ENCODE results near the gene KSR2.
A peak's percentile ranks its signal among the peaks of the same experiment; 100 is the strongest.
"Not testable (repeated sequence)": the region's sequence is repeated elsewhere in the genome, so short reads cannot be mapped to it uniquely, and the experiment has no call there.

The KSR2 gene

DNA sequence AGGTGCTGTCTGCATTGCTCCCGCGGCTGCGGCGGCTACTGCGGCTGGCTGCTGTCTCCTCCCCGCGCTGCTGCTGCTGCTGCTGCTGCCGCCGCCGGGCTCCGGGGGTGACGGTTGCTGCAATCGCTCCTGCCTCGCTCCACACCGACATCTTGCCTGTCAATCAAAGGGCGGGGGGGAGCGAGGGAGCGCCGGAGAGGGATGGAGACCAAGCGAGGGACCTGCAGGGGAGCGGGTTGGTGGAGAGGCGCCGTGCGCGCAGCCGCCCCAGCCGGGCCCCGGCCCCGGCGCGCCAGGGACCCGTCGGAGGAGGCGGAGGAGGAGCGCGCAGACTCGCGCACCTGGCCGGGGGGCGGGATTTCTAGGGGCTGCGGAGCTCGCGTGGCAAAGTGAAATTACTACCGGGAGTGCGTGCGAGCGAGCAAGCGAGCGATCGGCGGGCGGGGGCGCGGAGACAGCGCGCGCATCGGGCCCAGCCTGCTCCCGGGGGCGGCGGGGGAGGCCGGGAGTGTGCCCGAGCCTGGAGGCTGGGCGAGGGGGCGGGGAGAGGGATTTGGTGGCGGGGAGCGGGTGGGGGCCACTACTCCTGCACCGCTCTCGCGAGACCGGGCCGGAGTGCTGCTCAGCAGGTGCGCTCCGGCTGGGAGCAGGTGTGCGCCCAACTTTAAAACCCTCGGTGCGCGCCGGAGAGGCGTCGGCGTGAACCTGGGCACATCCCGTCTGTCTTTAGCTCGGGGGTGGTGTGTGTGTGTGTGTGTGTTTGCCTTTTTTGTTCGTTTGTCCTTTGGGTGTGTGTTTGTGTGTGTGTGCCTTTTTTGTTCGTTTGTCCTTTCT, at the start of gene KSR2:
KSR2 (minus strand) TSS at position 165 of the 834 bp plus-strand sequence. CDS start 735 bp downstream, outside the sequence.
- DNase-seq = peak; percentile 94

DNA sequence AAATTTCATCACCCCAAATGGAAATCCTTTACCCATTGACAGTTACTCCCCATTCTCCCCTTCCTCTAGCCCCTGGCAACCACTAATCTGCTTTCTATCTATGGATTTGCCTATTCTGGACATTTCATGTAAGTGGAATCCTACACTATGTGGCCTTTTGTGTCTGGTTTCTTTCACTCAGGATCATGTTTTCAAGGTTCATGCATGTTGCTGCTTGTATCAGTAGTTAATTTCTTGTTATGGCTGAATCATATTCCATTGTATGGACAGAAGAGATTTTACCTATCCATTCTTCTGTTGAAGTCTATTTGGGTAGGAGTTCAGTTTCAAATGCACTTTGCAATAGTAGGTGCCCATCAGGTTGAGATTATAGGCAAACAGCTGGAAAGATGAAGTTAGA, 49.1 kb upstream of the KSR2 start:
- no peak for DNase-seq

DNA sequence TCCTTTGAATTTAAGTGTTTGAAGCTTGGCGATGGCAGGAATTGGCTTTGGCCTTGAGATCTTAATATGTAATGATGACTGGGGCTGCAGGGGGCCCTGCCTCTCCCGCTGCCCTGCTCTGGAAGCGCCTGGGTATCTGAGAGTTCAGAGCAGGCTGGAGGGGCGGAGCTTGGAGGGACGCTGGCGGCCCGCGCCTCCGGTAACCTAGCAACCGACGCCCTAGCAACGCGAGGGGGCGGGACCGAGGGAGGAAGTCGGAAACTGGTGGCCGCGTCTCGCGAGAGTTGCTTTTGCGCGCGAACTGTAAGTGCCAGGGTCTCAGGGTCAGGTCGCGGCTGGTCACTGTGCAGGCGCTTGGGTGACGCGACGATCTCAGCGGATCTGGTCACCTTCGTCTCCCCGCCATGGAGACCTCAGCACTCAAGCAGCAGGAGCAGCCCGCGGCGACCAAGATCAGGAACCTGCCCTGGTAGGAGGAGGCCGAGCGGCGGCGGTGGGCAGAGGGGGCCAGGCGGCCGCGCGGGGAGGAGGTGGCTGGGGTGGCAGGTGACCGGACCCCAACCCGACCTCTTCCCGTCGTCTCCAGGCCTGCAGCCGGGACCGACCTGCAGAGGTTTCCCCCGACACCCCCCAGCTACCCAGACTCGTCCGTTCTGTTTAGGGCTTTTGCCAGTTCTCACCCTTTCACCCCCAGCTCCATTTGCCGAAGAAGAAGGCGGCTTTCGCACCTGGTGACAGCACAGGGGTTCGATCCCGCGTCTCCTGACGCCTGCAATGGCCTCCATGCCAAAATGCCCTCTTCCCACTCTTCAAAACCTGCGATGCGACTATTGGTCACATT, 47.9 kb upstream of the KSR2 start, which contains the start of gene RFC5:
RFC5 (plus strand) TSS at position 280 of the 841 bp plus-strand sequence; CDS start at position 405, 125 bp downstream.
- DNase-seq = peak; percentile 100

DNA sequence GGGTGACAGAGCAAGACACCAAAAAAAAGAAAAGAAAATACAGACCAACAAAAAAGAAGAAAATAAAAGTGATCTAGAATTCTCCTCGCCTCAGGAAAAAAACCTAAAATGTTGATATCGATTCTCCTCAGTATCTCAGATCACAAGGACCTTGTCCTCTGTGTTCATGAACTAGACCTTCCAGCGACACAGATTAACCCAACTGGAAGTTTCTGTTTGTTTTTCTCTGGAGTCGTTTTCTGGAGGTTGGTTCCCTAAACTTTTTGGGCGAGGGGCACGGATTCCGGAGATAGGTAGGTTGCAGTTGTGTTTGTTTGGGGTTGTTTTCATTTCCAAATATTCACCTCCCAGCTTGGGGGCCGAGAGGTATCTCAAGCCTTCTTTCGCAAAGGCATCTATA, 47.2 kb upstream of the KSR2 start:
- DNase-seq = no peak

DNA sequence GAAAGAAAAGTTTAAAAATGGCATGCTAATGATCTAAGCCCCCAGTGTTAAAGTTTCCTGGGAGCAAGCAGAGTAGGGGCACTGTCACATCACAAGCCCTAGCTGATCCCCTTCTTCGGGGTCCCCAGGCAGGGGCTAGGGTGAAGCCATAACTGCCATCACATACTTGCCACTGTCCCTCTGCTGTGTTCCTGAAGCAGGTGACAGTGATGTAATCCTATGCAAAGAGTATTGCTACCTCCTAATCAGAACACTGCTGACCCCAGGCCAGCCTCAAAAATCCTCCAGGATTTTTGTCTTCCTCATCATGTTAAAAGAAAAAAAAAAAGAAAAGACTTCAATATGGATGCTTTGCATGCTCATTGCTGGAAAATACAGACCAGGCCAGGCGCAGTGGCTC, 46.5 kb upstream of the KSR2 start:
- no peak for DNase-seq

DNA sequence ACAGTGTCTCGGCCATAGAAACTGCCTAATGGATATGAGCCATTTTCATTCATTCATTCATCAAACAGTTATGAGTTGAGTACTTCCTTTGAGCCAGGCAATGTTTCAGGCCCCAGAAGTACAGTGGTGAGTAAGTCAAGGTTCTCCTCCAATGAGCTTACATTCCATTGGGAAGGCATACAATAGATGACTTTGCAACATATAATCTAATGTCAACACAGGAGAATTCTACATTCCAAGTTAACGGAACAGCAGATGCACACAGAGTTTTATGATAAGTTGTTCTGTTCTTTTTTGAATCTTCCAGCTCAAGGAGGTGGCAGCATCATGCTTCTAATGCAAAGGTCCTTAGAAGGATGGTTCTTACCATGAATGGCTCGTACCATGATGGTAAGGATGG, 44.5 kb upstream of the KSR2 start:
- DNase-seq = no peak

DNA sequence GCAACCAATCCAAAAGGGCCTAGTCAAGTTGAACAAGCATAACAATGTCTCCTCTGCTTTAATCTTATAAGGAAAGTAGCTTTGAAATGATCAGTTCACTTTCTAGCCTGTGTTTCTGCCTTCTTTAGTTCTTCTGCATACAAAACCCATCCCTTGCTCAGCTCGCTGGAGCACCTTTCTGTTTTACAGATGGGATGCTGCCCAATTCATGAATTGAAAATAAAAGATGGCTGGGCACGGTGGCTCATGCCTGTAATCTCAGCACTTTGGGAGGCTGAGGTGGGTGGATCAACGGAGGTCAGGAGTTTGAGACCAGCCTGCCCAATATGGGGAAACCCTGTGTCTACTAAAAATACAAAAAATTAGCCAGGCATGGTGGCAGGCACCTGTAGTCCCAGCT, 43.2 kb upstream of the KSR2 start:
- no peak for DNase-seq

DNA sequence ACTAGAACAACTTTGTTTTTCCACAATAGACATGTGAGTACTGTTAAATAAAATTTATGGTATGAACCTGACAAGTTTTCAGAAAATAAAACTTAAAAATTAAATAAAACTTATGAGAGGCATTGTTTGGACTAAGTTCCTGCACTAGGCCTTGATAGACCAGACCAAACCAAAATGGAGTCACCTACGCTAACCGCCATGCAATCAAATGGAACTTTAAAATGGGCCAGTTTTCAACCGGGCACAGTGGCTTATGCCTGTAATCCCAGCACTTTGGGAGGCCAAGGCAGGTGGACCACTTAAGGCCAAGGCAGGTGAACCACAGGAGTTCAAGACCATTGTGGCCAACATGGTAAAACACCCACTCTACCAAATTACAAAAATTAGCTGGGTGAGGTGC, 42.6 kb upstream of the KSR2 start:
- DNase-seq = no peak

DNA sequence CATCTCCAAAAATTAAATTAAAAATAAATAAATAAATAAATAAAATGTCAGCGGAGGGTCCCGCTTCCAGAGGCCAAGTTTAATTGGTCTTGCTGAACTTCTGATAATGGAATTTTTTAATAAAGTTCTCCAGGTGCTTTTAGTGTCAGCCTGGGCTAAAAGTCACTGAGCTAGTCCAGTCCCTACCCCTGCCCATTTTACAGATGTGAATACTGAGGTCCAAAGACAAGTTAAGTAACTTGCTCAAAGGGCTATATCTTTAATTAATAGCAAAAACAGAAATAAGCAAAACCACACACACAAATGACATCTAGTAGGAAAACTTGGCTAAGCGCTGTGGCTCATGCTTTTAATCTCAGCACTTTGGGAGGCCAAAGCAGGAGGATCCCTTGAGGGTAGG, 42.1 kb upstream of the KSR2 start:
- no peak for DNase-seq

DNA sequence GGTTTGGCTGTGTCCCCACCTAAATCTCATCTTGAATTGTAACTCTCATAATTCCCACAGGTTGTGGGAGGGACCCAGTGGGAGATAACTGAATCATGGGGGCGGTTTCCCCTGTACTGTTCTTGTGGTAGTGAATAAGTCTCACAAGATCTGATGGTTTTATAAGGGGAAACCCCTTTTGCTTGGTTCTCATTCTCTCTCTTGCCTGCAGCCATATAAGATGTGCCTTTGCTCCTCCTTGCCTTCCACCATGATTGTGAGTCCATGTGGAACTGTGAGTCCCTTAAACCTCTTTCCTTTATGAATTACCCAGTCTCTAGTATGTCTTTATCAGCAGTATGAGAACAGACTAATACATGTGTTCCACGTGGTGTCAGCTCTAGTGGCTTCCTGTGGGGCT, 31.0 kb upstream of the KSR2 start:
- DNase-seq = not testable (repeated sequence)

DNA sequence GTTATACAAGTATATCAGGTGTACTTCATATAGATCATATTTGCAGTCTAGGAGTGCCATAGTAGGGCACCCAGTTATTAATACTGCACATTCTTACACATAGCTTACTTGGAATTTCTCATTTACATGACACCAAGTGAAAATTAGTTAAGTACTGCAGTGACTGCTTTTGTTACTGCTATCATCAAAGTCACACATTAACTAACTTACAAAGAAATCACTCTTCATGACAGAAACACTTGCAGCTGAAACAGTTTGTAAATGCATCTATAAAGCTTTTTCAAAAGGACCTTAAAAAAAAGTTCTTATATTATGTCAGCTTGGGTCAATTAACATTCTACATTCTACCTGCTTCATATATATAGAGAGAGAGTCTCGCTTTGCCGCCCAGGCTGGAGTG, 29.9 kb upstream of the KSR2 start:
- DNase-seq = no peak

DNA sequence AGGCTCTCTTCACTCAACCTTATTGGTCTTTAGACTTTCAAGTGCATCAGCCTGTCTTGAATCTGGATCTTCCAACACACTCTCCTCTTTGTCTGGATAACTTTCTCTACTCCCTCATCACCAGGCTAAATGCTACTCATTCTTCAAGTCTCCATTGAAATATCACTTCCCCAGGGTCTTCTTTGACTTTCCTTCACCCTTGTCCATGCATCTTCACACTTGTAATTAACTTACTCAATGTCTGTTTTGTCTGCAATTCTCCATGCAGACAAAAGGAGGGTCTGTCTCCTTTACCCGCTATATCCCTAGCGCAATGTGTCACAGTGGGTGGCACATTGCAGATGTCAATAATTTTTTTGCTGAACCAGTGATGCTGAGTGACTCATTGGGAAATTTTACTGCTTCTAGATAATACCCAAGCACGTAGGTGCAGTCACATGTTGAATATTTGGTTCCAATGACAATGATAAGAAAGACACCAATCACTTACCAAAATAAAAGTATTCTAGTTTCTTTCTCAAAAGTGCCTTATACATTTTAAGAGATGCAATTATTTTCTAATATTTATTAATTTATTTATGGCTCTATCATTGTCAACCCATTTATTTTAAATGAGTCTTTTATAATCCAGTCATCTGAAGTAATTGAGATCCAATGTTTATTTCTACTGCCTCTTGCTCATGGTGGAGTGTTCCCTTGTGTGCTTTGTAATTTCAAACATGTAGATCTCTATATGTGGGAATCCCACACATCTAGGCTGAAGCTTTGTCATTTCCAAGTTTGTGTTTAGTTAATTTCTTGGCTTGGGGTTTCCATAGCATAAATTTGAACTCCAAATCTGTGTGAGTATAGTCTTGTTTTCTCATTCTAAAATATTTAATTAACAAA, 26.0 kb upstream of the KSR2 start:
- no peak for DNase-seq

DNA sequence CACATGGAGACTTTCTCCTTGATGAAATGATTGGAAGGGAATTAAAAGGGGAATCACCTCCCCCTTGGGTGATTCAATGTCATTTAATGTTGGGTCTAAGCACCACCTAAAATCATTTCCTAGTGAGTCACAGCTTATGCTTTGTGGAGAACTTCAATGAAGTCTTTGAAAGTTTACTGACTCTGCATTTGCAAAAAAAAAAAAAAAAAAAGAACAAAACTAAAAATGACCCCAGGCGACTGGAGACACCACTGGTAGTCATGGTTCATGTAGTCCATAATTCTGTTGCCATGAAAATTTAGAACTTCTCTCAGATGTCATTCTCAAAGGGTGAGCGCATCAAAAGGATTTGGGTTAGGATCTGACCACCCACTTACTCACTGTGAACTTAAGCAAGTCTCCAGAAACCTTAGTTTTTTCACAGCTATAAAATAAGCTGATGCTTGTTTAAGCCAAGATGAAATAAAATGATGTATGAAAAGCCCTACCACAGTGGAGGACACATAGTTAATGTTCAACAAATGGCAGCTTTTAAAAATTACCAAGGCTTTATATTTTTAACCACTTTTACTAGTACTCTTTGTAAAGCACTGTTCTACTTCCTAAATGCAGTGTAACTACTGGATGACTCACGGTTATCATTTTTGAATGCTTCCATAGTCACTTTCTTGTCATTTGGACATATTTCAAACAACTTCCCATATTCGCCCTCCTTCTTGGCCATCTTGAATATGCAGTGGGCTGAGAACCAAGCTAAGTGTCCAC, 18.1 kb upstream of the KSR2 start:
- DNase-seq = no peak

DNA sequence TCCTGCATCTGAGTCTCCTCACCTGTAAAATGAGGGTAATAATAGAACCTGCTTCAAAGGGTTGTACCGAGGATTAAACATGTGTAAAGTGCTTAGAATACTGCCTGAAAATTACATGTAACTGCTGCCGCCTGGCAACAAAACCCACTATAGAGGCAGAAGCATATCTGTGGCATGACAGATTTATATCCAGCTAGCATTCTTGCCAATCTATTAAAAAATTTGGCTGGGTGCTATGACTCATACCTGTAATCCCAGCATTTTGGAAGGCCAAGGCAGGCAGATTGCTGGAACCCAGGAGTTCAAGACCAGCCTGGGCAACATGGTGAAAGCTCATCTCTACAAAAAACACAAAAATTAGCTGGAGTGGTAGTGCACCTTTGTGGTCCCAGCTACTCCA, 16.4 kb upstream of the KSR2 start:
- DNase-seq = no peak

DNA sequence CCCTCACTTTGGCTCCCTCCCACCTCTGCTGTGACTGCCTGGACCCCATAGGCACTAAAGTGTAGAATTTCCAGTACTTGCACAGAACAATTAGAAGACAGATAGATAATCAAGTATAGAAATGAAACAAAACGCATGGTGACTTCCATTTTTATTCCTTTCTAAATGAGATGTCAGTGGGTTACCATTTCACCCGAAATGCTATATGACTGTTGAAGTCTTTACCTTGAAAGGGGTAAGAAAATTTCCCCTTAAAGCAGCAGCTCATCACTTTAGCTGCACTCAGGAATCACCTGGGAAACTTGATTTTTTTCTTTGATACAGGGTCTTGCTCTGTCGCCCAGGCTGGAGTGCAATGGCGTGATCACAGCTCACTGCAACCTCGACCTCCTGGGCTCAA, 12.5 kb upstream of the KSR2 start:
- no peak for DNase-seq

DNA sequence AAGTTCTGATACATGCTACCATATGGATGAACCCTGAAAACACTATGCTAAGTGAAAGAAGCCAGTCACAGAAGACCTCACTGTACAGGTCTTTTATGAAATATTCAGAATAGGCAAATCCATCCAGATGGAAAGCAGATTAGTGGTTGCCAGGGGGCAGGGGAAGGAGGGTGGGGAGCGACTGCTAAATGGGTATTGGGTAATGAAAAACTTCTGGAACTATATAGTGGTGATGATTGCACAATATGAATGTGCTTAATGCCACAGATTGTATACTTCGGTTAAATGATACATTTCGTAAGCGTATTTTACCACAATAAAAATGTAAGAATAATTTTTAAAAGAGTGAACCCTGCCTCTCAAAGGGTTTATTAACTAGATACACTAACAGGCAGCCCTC, 11.8 kb upstream of the KSR2 start:
- DNase-seq = no peak

DNA sequence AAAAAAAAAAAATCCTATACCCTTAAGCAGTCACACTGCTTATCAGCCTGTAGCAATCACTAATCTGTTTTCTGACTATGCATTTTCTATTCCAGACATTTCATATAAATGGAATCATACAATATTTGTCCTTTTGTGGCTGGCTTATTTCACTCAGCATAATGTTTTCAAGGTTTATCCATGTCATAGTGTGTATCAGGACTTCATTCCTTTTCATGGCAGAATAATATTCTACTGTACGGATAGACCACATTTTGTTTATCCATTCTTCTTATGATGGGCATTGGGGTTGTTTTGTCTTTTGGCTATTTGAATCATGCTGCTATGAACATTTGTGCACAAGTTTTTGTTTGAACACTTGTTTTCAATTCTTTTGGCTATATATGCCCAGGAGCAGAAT, 8.6 kb upstream of the KSR2 start:
- DNase-seq = no peak

DNA sequence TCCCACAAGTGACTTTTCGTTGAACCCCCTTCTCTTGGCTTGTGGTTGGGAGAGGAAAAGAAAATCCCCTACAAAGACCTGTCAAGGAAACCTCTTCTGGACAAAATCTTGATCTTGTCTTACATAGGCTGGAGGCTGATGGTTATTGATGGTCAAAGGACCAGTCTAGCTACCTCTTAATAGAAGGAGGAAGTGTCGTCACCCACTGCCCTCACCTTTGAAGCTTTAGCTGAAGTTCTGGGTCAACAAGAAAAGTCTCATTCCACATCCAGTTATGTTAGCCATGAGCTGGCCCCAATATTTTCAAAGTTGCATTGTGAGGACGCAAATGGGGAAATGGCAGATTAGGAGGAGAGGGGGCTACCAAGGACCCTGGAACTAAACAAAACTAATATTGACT, 6.2 kb upstream of the KSR2 start:
- no peak for DNase-seq

DNA sequence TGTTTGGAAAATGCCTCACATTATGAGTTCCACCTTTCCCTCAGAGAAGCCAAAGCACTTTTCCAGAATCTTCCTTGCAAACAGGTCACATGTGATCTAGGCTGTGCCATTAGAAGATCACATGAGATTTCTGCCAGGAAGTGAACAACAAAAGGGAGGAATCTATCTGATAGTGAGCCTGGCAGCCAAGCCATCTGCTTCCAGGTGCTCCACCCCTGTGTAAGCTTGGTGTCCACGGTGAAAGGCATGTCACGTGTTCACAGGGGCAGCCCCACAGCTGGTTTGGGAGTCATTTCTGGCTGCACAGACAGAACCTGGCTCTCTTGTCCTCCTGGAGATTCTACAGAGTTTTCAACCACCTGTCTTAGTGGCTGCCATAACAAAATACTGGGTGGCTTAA, 3.5 kb upstream of the KSR2 start:
- no peak for DNase-seq

DNA sequence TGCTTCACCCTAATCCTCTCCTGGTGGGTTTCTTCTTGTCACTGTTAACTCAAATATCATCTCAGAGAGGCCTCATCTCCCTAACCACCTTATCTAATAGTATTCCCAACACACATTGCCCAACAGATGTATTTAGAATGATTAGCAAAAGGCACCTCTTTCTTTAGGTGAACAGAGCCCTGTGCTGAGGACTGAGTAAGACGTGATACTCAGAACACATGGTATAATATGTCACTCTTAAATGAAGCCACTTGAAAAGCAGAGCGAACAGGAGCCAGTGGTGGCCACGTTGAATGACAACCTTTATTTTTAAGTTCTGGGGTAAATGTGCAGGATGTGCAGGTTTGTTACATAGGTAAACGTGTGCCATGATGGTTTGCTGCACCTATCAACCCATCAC, 1.5 kb upstream of the KSR2 start:
- DNase-seq = no peak

DNA sequence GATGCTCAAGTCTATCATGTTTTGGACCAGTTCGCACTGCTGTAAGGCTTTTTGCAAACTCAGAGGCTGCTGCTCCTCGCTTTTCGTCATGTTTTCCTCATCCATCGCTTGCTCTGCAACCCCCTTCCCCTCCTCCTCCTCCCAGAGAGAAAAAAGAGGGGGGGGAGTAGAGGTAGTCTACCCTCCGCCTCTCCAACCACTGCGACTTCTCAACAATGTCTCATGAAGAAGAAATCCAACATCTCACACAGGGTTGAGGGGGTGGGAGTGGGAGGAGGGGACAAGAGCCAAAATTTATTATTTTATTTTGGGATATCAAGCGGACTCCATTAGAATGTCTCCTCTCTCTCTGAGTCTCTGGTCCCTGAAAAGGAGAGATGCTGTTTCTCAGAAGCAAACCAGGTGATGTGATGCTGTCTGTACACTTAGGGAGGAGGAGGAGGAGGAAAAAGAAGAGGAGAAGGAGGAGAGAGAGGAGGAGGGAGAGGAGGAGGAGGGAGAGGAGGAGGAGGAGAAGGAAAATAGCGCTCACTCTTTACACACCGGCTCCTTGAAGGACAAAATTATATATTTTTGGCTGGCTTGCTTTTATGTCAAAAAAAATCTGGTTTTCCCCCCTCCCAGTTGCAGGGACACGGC, 520 bp downstream of the KSR2 start:
- no peak for DNase-seq

DNA sequence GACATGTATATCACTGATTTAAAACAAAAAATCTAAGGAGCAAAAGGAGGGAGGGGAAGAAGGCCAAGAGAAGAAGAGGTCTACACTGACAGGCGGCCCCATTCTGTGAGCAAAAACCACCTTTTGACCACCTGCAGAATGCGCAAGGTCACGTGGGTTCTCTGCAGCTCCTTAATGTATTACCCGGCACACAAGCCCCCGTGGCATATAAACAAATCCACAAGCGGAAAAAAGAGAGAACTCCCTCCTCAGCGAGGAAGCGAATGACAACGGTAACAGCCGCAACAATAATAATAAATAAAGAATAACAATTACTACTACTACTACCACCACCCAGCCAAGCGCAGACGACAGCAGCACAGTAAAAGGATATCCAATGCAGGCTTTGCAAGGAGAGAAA, 1.3 kb downstream of the KSR2 start:
- peak; percentile 16 for DNase-seq

All from eye (tissue), 1 donor.